GM18498 (cell line): ENCODE results near the gene RAB11B.
"Not testable (repeated sequence)": the region's sequence is repeated elsewhere in the genome, so short reads cannot be mapped to it uniquely, and the experiment has no call there.

Source experiments
- ATAC-seq: cut with Tn5 transposase; IDR thresholded peaks from one replicate; pipeline ENCODE4 v1.9.1; 2021; ENCODE audit warnings: mild to moderate bottlenecking, moderate library complexity; ENCODE audit not compliant: unreplicated experiment

The RAB11B gene

DNA sequence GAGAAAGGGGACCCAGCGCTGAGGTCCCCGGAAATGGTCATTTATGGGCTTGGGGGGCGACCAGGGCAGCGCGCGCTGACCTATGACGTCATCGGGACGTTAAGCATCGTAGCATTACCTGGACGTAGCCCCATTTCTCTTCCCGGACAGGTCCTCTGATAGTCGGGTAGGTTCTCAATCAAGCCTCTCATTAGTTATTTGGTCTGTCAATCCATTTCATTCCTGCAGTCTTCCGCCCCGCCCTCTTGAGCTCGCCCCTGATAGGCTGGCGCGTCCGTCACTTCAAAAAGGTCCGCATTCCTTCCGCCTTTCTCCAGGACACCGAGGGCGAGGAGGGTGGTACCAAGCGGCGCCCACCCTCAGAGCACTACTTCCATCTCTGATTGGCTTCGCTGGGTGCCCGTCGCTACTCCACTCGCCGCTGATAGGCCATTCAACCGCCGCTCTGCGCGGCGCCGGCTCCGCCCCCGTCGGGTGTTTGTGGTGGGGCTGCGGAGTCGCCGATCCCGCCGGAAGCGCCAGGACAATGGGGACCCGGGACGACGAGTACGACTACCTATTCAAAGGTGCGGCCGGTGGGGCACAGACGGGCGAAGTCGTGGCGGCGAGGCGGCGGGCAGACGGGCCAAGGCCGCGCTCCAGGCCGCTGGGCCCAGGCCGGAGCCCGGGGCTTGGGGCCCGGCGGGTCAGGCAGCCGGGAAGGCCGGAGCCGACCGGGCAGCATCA lies at the start of gene RAB11B:
Gene RAB11B (plus strand): TSS at position 470 of the 726 bp plus-strand sequence. CDS start 57 bp downstream, at position 527.
- ATAC-seq, result peak; percentile 90

DNA sequence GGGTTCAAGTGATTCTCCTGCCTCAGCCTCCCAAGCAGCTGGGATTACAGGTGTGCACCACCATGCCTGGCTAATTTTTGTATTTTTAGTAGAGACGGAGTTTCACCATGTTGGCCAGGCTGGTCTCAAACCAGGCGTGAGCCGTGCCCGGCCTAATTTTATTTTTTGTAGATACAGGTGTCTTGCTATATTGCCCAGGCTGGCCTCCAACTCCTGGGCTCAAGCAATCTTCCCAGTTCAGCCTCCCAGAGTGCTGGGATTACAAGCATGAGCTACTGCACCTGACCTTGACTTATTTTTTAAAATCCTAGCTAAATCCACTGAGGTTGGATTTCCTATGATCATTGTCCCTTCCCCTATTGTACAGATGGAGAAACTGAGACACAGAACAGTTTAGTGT lies 48.7 kb upstream of the RAB11B start:
- ATAC-seq, result not testable (repeated sequence)

- ATAC-seq, result no peak
Observed at GRCh38 chr19:8342316-8342683, 47.9 kb upstream of the RAB11B start.

DNA sequence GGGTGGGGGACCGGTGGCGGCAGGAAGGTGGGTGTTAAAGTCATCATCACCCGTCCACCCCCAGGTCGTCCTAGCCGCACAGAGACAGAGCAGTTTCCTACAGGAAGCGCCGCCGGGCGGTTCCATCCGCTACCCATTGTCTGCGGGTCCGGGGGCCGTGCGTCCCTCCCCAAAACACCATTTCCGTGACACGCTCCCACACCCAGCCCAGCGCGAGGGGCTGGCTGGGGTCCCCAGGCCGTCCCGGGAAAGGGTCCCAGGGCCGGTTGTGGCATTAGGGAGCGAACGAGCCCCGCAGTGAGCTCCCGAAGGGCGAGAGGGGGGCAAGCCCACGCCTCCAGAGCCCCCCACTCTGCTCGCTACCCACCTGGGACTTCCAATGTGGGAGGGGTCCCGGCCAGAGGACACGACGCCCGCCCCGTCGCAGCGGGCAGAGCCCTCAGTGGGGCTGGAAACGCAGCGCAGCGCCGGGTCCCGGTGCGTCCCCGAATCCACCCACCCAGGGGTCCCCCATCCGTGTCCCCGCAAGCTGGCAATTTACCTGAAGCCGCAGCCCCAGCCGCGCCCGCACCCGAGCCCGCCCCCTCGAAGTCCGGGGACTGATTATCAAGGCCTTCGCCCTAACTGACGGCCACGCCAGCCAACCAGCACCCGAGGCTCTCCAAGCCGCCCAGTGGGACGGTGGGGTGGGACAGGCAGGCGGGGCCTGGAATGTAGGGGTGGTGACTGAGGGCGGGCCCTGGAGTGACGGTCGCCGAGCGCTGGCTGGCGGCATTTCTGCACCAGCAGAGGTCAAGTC lies 47.3 kb upstream of the RAB11B start, which contains the start of gene KANK3:
Gene KANK3 (minus strand): TSS at position 579 of the 799 bp plus-strand sequence. CDS start 5,434 bp downstream, outside the sequence.
- peak; percentile 89 for ATAC-seq

DNA sequence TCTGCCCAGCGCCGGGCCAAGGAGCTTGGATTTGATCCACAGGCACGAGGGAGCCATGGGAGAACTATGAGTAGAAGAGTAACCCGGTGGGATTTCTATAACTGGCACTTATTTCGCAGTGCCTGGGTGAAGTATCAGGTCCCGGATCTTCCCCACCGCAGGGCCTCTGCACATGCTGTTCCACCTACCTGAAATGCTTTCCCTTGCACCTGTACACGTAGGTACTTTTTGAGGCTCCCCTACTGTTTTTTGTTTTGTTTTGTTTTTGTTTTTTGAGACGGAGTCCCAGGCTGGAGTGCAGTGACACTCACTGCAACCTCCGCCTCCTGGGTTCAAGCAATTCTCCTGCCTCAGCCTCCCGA lies 46.7 kb upstream of the RAB11B start:
- no peak for ATAC-seq

GRCh38 chr19:8349629-8350372 lies 40.4 kb upstream of the RAB11B start:
- not testable (repeated sequence) for ATAC-seq

DNA sequence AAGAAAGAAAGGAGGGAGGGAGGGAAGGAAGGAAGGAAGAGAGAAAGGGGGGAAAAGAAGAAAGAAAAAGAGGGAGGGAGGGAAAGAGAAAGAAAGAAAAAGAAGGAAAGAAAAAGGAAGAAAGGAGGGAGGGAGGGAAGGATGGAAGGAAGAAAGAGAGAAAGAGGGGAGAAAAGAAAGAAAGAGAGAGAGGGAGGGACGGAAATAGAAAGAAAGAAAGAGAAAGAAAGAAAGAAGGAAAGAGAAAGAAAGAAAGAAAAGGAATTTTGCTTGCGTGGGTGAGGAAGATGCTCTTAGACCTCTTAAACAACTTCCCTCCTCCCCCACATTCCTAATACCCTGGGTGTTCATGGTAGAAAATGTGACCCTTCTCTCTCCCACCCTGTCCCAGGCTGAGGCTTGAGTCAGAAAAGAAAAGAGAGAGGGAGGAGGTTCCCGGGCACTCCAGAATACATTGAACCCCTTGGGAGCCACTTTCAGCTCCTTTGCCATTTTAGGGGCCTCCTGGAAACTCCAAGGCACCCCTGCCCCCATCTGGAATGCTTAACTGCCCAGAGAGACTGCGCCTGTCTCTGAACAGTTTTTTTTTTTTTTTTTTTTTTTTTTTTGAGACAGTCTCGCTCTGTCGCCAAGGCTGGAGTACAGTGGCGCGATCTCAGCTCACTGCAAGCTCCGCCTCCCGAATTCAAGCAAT lies 37.9 kb upstream of the RAB11B start:
- ATAC-seq, result no peak

- ATAC-seq, result not testable (repeated sequence)
Observed at GRCh38 chr19:8352845-8353244, 37.3 kb upstream of the RAB11B start.

GRCh38 chr19:8355631-8356402 lies 34.3 kb upstream of the RAB11B start:
- no peak for ATAC-seq

- ATAC-seq, result no peak
Observed at GRCh38 chr19:8357007-8357521, 33.1 kb upstream of the RAB11B start.

- no peak for ATAC-seq
Observed at GRCh38 chr19:8358948-8359347, 31.2 kb upstream of the RAB11B start.

GRCh38 chr19:8360196-8360595 lies 30.0 kb upstream of the RAB11B start:
- ATAC-seq, result no peak

DNA sequence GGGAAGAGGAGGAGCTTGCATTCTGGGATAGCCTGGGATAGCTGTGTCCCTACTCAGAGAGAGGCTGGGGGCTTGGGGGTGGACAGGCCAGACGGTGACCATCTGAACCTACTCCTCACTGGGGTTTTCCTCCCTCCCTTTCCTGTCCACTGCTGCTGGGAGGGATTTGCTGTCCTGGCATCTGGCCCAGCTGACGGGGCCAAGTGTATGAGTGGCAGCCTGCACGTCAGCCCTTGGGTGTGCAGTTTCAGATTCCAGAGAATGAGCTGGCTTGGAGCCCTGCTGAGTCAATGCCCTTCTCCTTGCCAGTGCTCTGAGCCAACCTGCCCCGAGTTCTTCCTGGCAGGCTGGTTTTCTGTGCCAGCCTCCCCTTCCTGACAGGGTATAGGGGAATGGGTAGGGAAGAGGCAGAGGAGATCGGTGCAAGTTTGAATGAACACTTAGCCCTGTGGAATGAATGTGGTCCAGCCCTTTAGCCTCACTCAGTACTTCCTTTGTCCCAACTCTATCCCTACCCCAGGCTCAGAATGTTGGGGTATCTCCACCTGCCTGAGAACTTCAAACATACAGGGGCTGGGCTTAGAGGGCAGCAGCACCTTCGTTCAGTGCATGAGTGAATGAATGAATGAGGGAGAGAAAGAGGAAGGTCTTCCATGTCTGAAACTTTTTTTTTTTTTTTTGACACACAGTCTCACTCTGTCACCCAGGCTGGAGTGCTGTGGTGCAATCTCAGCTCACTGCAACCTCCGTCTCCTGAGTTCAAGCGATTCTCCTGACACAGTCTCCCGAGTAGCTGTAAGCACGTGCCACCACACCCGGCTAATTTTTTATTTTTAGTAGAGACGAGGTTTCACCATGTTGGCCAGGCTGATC lies 28.0 kb upstream of the RAB11B start:
- no peak for ATAC-seq

GRCh38 chr19:8363803-8364771 lies 26.1 kb upstream of the RAB11B start, which contains the start of gene ANGPTL4:
Gene ANGPTL4, plus strand, starts transcription at chr19:8364155. Its CDS starts 167 bp downstream, at chr19:8364322.
- no peak for ATAC-seq

- ATAC-seq, result no peak
Observed at GRCh38 chr19:8366121-8366581, 24.0 kb upstream of the RAB11B start.

DNA sequence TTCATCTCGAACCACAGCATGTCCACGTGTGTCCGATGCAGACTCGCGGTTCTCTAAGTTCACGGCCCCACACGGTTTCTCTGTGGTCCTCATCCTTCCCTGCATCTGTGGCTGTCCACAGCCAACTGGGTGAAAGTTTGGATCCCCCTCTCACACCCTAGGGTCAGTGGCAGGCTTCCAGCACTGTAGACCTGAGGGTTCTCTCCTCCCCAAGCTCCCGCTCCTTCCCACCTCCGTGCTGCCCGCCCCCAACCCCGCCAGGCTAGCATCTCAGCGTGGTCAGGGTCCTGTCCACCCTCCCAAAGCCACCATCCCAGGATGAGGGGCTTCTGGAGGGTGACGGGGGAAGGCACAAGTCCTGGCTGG lies 23.2 kb upstream of the RAB11B start:
- no peak for ATAC-seq

DNA sequence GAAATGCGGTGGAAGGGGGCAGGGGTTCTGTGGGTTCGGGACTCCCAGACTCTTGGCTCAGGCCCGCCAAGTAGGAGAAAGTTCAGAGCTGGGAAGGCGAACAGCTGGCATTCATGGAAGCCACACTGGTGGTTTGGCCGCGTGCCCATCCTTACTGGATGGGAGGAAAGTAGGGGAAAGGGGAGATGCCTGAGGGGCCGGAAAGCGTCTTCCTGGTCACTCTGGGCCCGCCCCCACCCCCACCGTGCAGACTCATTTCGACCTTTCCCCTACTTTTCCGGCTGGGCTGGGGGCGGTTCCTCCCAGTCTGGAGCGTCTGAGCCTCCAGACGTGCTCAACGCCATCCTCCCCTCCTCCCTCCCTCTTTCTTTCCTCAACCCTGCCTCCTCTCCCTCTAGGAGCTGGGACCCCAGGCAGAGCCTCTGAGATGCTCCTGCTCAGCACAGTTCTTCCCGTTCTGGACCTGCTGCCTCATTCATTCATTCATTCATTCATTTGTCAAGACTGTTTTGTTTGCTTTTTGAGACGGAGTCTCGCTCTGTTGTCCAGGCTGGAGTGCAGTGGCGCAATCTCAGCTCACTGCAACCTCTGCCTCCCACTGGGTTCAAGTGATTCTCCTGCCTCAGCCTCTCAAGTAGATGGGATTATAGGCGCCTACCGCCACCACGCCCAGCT lies 22.7 kb upstream of the RAB11B start:
- no peak for ATAC-seq
